Prostate gland (tissue), 2 donors: Measurements from ENCODE around the gene LAMB1. TPM values are rescaled to one million over a fixed set of nuclear protein-coding genes. Genes with fewer than 3 reads are reported as not detected.

Source experiments
- DNase-seq: peaks from one replicate; pipeline ENCODE4 v3.0.0-alpha.2; 2019; ENCODE audit warnings: low spot score
- H3K27ac ChIP-seq, 2 donors: fragments of 200-600 bp; sonication (generic); 2 replicates each; pipeline ENCODE4 v1.5.1; 2017 to 2019
- H3K27me3 ChIP-seq: fragments of 200-600 bp; sonication (generic); replicated peaks from 2 replicates; pipeline ENCODE4 v1.5.1; 2019; ENCODE audit not compliant: insufficient read depth
- H3K36me3 ChIP-seq, 2 donors: fragments of 200-600 bp; sonication (generic); 1 replicate in 1 of 2; 2 replicates in 1 of 2; pipeline versions ENCODE4 v1.5.1 to v1.8.1; 2017 to 2019
- H3K4me1 ChIP-seq: fragments of 200-600 bp; sonication (generic); replicated peaks from 2 replicates; pipeline ENCODE4 v1.5.1; 2019
- H3K4me3 ChIP-seq, 2 donors: fragments of 200-600 bp; sonication (generic); 2 replicates each; pipeline ENCODE4 v1.5.1; 2017 to 2019
- H3K9me3 ChIP-seq: fragments of 200-600 bp; sonication (generic); 2 replicates; pipeline ENCODE4 v1.5.1; 2017
- POLR2A ChIP-seq: fragments of 450-650 bp; IDR thresholded peaks from one replicate; pipeline ENCODE4 v1.6.1; 2016; ENCODE audit warnings: antibody characterized with exemption, mild to moderate bottlenecking
- POLR2AphosphoS5 ChIP-seq: sonication (generic); formaldehyde crosslinking; IDR thresholded peaks from one replicate; pipeline ENCODE4 v1.6.1; 2017; ENCODE audit warnings: antibody characterized with exemption
- WGBS: methylation state at CpG from one replicate; pipeline ENCODE4 v1.1.5; 2018; 5-methylcytosine and 5-hydroxymethylcytosine counted together
- intact Hi-C: fragments of 100-400 bp; cut with DNase I; formaldehyde crosslinking; loops from one replicate; pipeline ENCODE4 v1.14.2; 2022
- total RNA-seq, 2 donors: library from RNA; depleted of rRNA; stranded (reverse); fragments of >200 nt; gene quantifications; one replicate each; pipeline ENCODE4 v1.1.0, GENCODE V29; 2016
- TF ChIP-seq, protein P1 (sequence below), 4 experiments: fragments of 200-600 bp in 2 of 4; fragments of 450-650 bp in 2 of 4; sonication (generic) in 2 of 4; IDR thresholded peaks; 1 replicate in 3 of 4; 2 replicates in 1 of 4; pipeline ENCODE4 v1.5.1; 2016 to 2019; ENCODE audit warnings: antibody characterized with exemption in 4 of 4, mild to moderate bottlenecking in 2 of 4, moderate library complexity in 2 of 4

Gene LAMB1
- total RNA-seq, 2 donors from 2014 or later, result 15.5 to 64.1 TPM

DNA sequence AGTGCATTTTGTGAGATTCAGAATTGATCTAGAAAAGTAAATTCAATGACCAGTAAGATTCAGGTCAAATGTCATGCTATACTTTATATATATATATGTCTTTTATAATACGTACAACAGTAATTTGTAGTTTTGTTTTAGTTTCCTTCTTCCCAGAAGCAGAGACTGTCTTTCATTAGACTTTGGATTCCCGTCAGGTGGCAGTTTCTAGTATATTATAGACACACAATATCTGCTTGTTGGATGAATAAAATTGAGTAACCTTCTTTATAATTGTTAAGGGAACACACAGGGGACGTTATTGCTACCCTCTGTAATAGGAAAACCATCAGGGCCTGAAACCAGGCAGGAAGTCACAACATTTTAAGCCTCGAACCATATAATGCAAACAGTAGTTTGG, 5.3 kb upstream of the LAMB1 start:
- intact Hi-C loops, result loop anchor here (10.0 kb wide), 1 partner anchor 137 kb away; no protein-coding TSS in a partner anchor
- H3K4me1 ChIP-seq, result no peaks in the 10 kb centered on the region
- no peak overlapping the region for H3K4me3 ChIP-seq
- 93% methylated on average over 4 of the region's 4 CpGs for WGBS
- H3K27ac ChIP-seq, result no peak overlapping the region
- no peak for DNase-seq
- TF ChIP-seq POLR2AphosphoS5 (no peak), POLR2A (no peak)
- TF ChIP-seq, protein P1, sequence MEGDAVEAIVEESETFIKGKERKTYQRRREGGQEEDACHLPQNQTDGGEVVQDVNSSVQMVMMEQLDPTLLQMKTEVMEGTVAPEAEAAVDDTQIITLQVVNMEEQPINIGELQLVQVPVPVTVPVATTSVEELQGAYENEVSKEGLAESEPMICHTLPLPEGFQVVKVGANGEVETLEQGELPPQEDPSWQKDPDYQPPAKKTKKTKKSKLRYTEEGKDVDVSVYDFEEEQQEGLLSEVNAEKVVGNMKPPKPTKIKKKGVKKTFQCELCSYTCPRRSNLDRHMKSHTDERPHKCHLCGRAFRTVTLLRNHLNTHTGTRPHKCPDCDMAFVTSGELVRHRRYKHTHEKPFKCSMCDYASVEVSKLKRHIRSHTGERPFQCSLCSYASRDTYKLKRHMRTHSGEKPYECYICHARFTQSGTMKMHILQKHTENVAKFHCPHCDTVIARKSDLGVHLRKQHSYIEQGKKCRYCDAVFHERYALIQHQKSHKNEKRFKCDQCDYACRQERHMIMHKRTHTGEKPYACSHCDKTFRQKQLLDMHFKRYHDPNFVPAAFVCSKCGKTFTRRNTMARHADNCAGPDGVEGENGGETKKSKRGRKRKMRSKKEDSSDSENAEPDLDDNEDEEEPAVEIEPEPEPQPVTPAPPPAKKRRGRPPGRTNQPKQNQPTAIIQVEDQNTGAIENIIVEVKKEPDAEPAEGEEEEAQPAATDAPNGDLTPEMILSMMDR (IDR thresholded peaks at IDR 0.05), result no peak
- no peaks in the 10 kb centered on the region for H3K36me3 ChIP-seq
- no peaks in the 10 kb centered on the region for H3K27me3 ChIP-seq
- no peaks in the 10 kb centered on the region for H3K9me3 ChIP-seq

DNA sequence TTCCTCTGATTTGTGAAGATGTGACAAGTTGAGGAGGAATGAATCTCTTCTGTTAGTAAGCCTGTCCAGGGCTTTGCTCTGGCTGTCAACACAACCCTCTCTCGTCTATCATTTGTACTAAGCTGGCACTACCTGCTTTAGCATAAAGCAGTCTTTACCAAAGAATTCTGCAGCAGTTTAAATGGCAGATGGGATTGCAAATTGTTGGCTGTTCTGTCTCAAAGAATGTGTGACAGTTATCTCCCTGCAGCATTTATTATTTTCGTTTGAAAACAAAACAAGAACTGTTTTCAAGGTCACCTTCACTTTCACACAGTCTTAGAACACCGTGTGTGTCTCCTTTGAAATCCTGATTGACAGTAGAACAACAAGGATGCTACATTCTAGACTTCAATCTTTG, 4.8 kb upstream of the LAMB1 start:
- TF ChIP-seq, protein P1 (IDR thresholded peaks at IDR 0.05), result no peak
- TF ChIP-seq POLR2AphosphoS5, result no peak
- TF ChIP-seq POLR2A, result no peak

DNA sequence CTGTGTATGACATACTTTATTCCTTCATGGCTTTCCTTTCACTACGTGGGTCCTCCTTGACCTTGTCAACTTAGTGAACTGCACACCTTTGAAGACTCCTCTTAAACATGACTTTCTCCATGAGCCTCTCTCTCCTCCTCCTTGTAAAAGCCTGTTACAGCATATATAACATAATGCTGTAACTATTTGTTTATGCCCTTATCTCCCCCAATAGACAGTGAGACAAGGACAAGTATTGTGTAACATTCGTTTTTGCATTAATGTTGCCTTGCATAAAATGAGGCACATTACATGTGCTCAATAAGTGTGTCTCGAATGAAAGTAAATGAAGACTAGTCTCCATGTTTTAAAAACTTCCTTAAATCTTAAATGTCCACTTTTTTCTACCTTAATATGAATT, 4.3 kb upstream of the LAMB1 start:
- intact Hi-C loops, result loop anchor here (10.0 kb wide), 1 partner anchor 138 kb away; no protein-coding TSS in a partner anchor
- Histone ChIP-seq H3K4me3 (no peak overlapping the region), H3K27ac (no peak overlapping the region), H3K36me3 (no peaks in the 10 kb centered on the region), H3K27me3 (no peaks in the 10 kb centered on the region), H3K9me3 (no peaks in the 10 kb centered on the region), H3K4me1 (no peaks in the 10 kb centered on the region)
- no peak for DNase-seq
- TF ChIP-seq, protein P1 (IDR thresholded peaks at IDR 0.05), result no peak
- TF ChIP-seq POLR2AphosphoS5, result no peak
- WGBS, result 72% methylated on average over 3 of the region's 3 CpGs

More for the DNA sequence above, 4.8 kb upstream of the LAMB1 start:
- intact Hi-C loops, result loop anchor here (10.0 kb wide), 1 partner anchor 137 kb away; no protein-coding TSS in a partner anchor
- WGBS, result 87% methylated on average over 3 of the region's 3 CpGs
- Histone ChIP-seq H3K36me3 (no peaks in the 10 kb centered on the region), H3K27me3 (no peaks in the 10 kb centered on the region), H3K4me1 (no peaks in the 10 kb centered on the region), H3K4me3 (no peak overlapping the region), H3K27ac (no peak overlapping the region), H3K9me3 (no peaks in the 10 kb centered on the region)
- DNase-seq, result no peak

DNA sequence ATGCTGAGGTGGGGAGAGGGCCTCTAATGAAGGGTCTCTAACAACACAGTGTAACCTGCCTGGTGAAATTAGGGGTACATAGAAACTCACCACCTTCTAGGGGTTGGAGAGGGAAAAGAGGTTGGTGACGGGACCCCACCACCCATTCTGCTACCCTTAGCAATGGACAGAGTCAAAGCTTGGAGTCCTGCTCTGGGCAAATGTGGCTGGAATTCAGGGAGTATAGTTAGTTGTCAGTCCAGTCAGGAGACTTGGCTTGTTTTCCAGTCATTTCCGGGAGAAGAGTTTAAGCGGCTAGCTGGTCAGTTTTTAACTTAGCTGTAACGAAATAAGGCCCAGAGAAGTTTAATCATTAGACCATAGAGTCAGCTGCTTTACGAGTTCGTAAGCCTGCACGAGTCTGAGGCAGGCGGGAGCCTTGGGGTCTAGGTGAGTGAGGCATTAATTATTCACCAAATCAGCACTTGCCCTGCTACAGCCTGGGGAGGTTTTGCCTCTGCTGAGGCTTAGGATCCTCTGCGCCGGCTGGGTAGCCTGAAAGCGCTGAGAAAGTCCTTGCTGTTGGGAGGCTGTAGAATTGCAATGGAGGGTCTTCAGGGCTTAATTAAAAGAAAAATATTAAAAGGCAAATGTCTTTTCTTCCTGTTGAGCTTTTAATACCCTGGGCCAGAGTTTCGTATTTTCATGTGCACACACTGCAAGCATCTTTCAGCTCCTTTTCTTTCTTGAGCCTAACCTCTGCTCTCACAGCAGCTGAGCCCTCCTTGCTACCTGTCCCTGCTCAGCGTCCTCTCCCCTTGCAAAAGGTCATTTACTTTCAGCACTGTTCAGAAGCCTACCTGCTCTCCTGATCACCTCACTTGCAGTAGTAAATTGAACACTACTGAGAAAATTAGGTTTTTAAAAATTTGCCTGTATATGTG, 1.5 kb upstream of the LAMB1 start:
- H3K27me3 ChIP-seq, result peaks cover 3% of the 10 kb centered on the region
- intact Hi-C loops, result loop anchor here (5.0 to 10.0 kb wide), 2 partner anchors 112 to 140 kb away; partner anchors contain the start of gene DLD
- DNase-seq, result no peak
- no peak overlapping the region for H3K4me3 ChIP-seq
- H3K36me3 ChIP-seq, result no peaks in the 10 kb centered on the region
- H3K4me1 ChIP-seq, result peaks cover 4% of the 10 kb centered on the region
- H3K9me3 ChIP-seq, result no peaks in the 10 kb centered on the region
- 70% methylated on average over 13 of the region's 13 CpGs for WGBS
- H3K27ac ChIP-seq, result no peak overlapping the region
- no peak for TF ChIP-seq POLR2AphosphoS5
- TF ChIP-seq POLR2A, result no peak
- TF ChIP-seq, protein P1 (IDR thresholded peaks at IDR 0.05), result no peak
